GM23338 (cell line): ENCODE measurements around the gene SUGCT.

Experiments used
- CTCF ChIP-seq, 2 experiments: fragments of 200-600 bp in 1 of 2; sonication (generic) in 1 of 2; conservative IDR thresholded peaks; 2 replicates each; pipeline versions ENCODE4 v1.5.1 to v1.6.1; 2016 to 2017; ENCODE audit warnings: antibody characterized with exemption in 2 of 2, low read depth in 2 of 2, mild to moderate bottlenecking in 2 of 2, moderate library complexity in 1 of 2
- EZH2phosphoT487 ChIP-seq: fragments of 200-600 bp; sonication (generic); IDR thresholded peaks from one replicate; pipeline ENCODE4 v1.8.1; 2018; ENCODE audit warnings: antibody characterized with exemption; ENCODE audit not compliant: unreplicated experiment
- POLR2AphosphoS5 ChIP-seq: IDR thresholded peaks from 2 replicates; pipeline ENCODE4 v1.6.1; 2016; ENCODE audit warnings: antibody characterized with exemption, low read depth
- REST ChIP-seq: IDR thresholded peaks from one replicate; pipeline ENCODE4 v1.6.1; 2018; ENCODE audit warnings: antibody characterized with exemption; ENCODE audit not compliant: unreplicated experiment

GRCh38 chr7:40786909-40787308 is 652.1 kb downstream of the SUGCT start:
- TF ChIP-seq CTCF (conservative IDR thresholded peaks at IDR 0.05; ENCODE audit: low read depth in 2 of 2) (no peak), EZH2phosphoT487 (no peak), REST (no peak), POLR2AphosphoS5 (no peak)
